T47D (cell line): ENCODE data around the gene RBFOX2.
"Not testable (repeated sequence)": the region's sequence is repeated elsewhere in the genome, so short reads cannot be mapped to it uniquely, and the experiment has no call there.

Experiments
- DNase-seq, 2 experiments: peaks; one replicate each; pipeline versions ENCODE4 v3.0.0 to v3.0.0-alpha.2; 2011 to 2012; ENCODE audit warnings: low read depth in 1 of 2, low spot score in 1 of 2
- JUND ChIP-seq: IDR thresholded peaks from 2 replicates; pipeline ENCODE4 v1.6.1; 2012; ENCODE audit warnings: low read depth
- in situ Hi-C: cut with HindIII; loops from 2 replicates; pipeline ENCODE4 v1.10.0; 2016; ENCODE audit warnings: low sequenced_read_pairs, low pct_unique_long_range_greater_than_20kb

RBFOX2 gene

DNA sequence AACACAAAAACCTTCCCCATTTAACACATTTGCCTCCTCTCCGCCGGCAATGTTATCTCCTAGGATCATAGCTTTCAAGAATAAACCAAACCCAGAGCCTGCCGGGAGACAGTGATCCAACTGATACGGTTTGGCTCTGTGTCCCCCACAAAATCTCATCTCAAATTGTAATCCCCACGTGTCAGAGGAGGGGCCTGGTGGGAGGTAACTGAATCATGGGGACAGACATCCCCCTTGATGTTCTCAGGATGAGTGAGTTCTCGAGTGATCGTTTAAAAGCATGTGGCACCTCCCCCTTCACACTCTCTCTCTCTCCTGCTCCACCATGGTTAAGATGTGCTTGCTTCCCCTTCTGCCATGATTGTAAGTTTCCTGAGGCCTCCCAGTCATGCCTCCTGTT is 33.3 kb downstream of the RBFOX2 start:
- no peak for TF ChIP-seq JUND
- DNase-seq, result no peak
- in situ Hi-C loops, result no loop called here

DNA sequence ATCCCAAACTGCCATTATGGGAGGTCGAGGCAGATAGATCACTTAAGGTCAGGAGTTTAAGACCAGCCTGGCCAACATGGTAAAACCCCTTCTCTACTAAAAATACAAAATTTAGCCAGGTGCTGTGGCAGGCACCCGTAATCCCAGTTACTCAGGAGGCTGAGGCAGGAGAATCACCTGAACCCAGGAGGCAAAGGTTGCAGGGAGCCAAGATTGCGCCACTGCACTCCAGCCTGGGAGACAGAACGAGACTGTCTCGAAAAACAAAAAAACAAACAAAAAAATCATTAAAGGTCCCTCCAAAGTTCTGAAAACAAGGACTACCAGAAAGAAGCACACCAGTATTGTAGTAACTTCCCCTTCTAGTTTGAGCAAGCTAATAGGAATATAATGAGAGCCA is 34.9 kb downstream of the RBFOX2 start:
- DNase-seq, in situ Hi-C loops: not testable (repeated sequence)

DNA sequence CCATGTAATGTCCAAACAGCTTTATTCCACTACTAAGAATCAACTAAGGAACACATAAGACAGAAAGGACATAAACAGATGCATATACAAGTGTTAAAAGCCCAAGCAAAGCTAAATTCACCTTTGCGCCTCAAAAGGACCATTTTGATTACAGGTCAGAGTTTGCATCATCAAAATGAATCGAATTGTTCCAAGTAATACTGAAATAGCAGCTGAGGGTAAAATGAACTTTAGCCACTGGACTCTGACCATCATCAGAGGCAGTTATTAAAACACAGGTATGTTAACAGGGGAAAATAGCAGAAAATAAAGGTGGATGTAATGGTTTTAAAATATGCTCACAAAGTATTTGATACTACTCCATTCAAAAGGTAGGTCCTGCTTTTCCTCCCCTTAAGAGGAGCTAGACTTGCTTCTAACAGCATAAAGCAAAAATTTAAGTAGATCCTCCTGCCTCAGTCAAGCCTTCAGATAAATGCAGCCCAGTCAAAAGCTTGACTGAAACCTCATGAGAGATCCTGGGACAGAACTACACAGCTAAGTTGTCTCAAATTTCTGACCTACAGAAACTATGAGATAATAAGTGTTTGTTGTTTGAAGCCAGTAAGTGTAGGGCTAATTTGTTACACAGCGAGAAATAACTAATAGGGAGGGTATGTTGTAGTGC is 35.4 kb downstream of the RBFOX2 start:
- in situ Hi-C loops, result no loop called here
- no peak for TF ChIP-seq JUND
- DNase-seq, result no peak

DNA sequence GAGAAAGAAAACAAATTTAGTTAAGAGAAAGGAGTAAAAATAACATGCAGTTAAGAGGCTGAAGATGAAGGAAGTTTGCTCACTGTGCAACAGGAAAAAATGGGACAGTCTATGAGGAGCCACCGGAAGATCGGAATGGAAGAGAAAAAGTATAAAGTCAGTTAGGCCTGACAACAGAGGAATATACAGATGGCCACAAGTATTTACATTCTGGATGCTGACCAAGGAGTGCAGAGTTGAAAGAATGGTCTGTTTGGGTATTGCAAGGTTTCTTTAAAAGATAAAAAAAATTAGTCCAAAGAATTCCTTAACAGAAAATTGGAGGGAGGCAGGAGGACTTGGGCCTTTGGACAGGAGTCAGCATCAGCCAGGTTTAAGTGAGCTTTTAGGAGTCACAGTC is 37.5 kb downstream of the RBFOX2 start:
- in situ Hi-C loops, result no loop called here
- no peak for DNase-seq
- no peak for TF ChIP-seq JUND

DNA sequence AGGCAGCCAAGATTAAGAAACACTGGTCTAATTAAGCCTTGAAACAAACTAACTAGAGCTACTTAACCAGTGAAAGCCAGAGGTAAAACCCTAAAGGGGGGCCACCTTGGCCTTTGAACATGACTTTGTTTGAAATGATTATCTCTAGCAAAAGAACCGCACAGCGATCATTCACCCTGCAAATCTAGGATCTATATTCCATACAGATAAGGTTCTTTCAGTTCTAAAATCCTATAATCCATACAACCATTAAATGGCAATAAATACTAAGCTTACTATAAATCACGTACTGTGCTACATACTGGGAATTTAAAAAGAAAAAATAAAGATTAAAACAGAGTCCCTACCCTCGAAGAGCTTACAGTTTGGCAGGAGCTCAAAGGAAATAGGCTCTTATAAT is 40.6 kb downstream of the RBFOX2 start:
- DNase-seq, result no peak
- in situ Hi-C loops, result no loop called here
- TF ChIP-seq JUND, result no peak

DNA sequence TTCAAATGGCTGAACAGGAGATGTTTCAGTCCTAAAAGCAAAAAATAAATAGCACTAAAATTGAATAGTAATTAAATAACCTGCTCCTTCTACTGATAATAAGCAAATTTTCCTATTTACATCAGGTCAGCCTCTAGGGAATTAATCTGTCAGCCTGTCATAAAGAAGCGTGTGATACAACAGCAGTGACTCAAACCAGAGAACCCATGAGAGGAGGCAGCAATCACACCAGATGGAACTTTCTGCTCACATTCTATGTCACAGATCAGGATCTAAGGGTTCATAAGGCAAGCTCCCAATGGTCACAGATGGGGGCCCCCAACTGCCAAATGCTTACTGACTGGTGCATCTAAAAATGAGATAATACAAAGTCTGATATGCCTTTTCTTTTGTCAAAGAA is 41.1 kb downstream of the RBFOX2 start:
- TF ChIP-seq JUND, result no peak
- no peak for DNase-seq
- in situ Hi-C loops, result no loop called here

DNA sequence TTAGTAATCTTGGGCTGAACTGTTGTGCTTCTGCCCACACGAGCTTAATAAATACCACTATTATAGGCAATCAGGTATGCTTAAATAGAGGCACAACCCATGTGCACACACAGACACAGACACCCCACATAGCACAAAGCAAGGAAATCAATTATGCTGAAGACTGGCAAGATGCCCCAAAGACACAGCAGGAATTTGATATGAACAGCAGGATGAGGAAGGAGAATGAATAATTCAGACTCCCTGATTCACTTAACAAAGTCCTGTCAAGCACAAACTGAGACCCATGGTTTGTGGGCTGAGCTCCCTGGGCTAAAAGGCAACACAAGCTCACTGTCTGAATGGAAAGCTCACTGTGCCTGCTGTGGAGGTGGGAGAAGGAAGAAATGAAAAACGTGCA is 42.5 kb downstream of the RBFOX2 start:
- no peak for TF ChIP-seq JUND
- DNase-seq, result no peak
- in situ Hi-C loops, result no loop called here

DNA sequence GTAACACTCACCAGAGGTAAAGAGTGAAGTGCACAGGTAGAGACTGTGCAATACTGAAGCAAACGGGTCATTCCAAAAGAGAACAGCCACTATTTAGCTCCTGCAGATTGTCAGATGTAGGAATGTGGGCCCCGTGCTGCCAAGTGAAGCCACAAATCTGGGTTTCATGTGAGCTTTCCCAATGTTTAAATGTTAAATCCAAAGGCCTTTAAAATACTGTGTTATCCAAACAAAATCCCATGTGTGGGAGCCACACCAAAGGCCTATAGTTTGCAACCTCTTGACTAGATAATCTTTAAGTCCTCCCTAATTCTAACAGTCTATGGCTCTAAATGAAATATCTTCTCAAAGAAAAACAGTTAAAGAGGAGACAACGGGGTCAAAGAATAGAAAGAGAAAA is 43.3 kb downstream of the RBFOX2 start:
- no peak for DNase-seq
- in situ Hi-C loops, result no loop called here
- no peak for TF ChIP-seq JUND

DNA sequence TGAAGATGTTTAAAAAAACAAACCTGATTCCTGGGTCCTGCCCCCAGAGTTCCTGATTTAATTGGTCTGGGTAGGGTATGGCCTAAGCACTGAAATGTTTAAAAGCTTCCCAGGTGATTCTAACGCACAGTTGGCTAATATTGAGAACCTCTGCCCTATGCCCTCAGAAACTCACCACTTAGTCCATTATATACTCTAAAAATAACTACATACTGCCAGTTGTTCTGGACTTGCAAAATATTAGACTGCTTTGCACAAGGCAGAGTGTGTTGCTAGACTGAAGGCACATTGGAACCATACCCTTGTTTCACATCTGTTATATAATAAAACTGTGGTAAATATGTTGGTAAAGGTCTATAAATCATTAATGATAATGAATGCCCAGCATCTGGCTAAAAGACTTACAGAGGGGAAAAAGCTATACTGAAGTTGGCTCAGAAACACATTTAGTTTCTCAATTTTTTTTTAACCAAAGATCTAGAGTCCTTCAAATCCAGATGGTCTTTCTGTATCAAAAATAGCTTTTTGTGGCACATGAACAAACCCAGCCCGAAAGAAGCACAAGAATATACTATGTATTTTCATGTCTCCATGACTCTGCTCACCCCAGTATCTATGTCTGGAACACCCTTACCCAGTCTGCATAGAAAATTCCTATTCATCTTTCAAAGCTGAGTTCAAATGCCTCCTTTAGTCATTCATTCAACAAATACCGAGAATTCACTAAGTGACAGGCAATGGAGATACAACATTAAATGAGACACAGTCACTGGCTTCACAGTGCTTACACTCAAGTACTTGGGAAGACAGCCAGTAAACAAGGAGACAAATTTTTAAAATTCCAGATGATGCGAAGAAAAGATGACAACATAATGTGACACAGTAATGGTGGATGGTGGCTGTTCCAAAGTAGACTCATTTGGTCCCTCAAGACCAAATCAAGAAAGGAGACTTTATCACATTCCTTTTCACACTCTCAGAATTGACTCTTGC is 44.1 kb downstream of the RBFOX2 start:
- TF ChIP-seq JUND, result no peak
- DNase-seq, result no peak
- in situ Hi-C loops, result no loop called here

DNA sequence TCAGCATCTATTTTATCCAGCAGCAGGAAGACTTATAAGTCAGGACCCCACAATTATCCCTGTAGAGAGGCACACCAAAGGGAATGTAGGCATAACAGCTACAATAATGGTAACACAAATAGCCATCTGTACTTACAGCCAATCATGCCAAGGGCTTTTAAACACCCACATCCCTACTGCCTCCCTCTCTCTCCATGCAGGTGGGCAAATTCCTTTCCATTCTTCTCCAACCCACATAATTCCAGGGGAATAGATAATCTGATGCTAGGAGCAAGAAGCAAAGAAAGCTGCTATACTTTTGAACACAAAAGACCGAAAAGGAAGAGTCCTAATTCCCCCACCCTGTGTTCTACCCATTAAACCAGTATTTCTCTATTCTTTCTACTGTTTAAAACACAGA is 46.7 kb downstream of the RBFOX2 start:
- in situ Hi-C loops, result no loop called here
- no peak for DNase-seq
- no peak for TF ChIP-seq JUND

DNA sequence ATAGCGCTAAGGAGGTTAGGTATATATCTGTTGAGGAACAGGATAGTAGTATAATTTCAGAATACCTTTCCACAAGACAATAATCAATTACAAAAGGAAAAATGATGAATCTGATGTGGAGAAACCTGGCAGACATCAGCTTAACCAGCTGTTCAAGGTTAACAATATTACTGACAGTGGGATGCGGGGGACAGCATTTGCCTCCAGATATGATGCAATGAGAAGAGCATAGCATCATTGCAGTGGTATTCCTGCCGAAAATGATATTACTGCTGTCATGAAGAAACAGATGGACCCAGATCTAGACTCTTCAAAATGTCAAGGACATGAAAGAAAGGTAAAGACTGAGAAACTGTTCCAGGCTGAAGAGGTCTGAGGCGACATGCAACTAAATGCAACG is 49.7 kb downstream of the RBFOX2 start:
- in situ Hi-C loops, result no loop called here
- DNase-seq, result no peak
- TF ChIP-seq JUND, result no peak

DNA sequence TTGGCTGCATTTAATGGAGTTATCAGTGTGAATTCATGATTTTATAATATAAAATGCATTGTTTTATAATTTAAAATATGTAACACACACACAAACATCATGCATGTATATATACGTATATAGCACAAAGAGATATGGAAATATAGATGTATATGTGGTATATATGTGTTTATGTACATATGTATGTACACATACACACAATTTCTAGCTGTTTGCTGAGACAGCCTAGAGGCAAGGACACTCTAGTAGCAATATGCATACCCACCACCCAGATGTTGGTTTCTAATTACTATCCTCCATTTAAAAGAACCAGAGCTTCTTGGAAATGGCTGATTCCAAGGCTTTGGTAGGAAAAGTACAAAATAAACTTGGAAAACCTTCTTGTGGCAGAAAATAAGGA is 50.4 kb downstream of the RBFOX2 start:
- DNase-seq, result no peak
- TF ChIP-seq JUND, result no peak
- in situ Hi-C loops, result no loop called here

DNA sequence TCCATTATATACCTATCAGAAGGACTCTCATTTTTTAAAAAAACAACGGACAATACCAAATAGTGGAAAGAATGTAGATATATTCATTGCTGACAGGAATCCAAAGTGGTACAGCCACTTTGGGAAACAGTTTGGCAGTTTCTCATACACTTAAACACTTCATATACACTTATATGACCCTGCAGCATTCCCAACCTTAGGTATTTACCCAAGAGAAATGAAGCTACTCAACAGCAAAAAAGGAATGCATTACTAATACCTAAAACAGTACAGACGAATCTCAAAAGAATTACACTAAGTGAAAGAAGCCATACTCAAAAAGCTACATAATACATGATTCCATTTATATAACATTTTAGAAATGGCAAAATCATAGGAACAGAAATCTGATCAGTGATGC is 51.5 kb downstream of the RBFOX2 start:
- DNase-seq, result no peak
- in situ Hi-C loops, result no loop called here
- TF ChIP-seq JUND, result no peak

DNA sequence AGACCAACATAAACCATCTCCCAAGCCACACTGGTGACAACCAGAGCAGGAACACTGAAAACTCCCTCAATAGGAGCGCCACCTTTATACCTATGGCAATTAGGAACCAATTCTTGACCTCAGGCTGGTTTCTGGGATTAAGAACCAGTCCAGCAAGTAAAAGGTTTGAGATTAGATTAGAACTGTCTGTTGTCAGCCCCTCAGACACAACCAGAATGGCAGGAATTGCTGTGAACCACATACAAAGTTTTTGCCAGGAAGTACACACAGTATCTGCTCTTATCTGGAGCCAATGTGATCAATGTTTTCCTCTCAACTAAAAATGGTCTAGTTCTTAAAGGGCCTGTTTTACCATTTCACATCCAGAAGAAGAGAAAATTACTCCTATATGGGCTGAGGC is 55.2 kb downstream of the RBFOX2 start:
- DNase-seq, result no peak
- in situ Hi-C loops, result no loop called here
- no peak for TF ChIP-seq JUND
